Measurements from ENCODE around the gene PTPRC.
A peak's percentile ranks its signal among the peaks of the same experiment; 100 is the strongest.

Gene PTPRC

GRCh38 chr1:198713081-198713480 lies 74.2 kb downstream of the PTPRC start:
- H2BK120ac ChIP-seq (ENCODE audit: insufficient read depth, low read length, poor library complexity), result no peak overlapping the region
- H4K8ac ChIP-seq (ENCODE audit: low read depth, low read length), result no peak overlapping the region
- no peak overlapping the region for H4K91ac ChIP-seq (ENCODE audit: low read depth, low read length)
- no peak overlapping the region for H3K23ac ChIP-seq (ENCODE audit: low read length)
- no peak overlapping the region for H3K27ac ChIP-seq (ENCODE audit: low read depth, low read length)
- H3K18ac ChIP-seq (ENCODE audit: low read length), result no peak overlapping the region
- H3K9ac ChIP-seq (ENCODE audit: low read length), result no peak overlapping the region
- H3K14ac ChIP-seq (ENCODE audit: low read length), result no peak overlapping the region
- peak in 1 of 2 donors; percentile 36 for DNase-seq
- H3K4me2 ChIP-seq (ENCODE audit: low read length), result no peak overlapping the region
- H3K4me1 ChIP-seq (ENCODE audit: control insufficient read depth in 1 of 2, insufficient read depth in 2 of 2, low read length in 2 of 2), result no peaks in the 10 kb centered on the region
- H3K36me3 ChIP-seq (ENCODE audit: control insufficient read depth in 1 of 2, insufficient read depth in 2 of 2, low read length in 2 of 2), result no peaks in the 10 kb centered on the region
- no peak overlapping the region for H3K4ac ChIP-seq (ENCODE audit: low read depth, low read length)
- no peak overlapping the region for H2BK12ac ChIP-seq (ENCODE audit: low read length)
- H2AFZ ChIP-seq (ENCODE audit: insufficient read depth, low read length, poor library complexity), result no peak overlapping the region
- H3K79me2 ChIP-seq (ENCODE audit: control insufficient read depth, insufficient read depth, low read length, poor library complexity), result no peaks in the 10 kb centered on the region
- no peak overlapping the region for H2AK5ac ChIP-seq (ENCODE audit: low read length)
- H3K79me1 ChIP-seq (ENCODE audit: low read length), result no peaks in the 10 kb centered on the region
- H3K4me3 ChIP-seq (ENCODE audit: low read depth, low read length), result no peak overlapping the region
- no peak overlapping the region for H2BK5ac ChIP-seq (ENCODE audit: low read depth, low read length, poor library complexity)
- no peaks in the 10 kb centered on the region for H3K9me3 ChIP-seq (ENCODE audit: insufficient read depth, low read depth, low read length)
- no peaks in the 10 kb centered on the region for H3K27me3 ChIP-seq (ENCODE audit: insufficient read depth, low read length)
- no peak overlapping the region for H4K12ac ChIP-seq (ENCODE audit: low read depth, low read length)

DNA sequence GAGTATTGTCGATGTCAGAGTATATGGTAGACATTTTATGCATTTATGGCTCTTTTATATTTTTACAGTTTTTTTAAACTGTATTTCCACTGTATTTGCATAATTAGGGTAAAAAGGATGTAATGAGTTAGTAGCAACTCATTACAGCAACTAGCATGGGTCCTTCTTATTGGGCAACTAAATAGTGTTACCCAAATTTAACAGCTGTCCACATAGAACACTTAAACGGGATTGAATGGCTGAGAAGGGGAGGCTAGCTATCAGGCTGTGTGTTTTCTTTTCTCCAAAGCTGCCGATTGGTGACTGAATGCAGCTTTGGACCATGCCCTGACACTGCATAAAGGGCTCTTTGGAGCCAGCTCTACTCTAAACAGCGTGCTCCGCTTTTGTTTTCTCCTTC lies 75.4 kb downstream of the PTPRC start:
- H3K9ac ChIP-seq (ENCODE audit: low read length), result peak overlapping the region; percentile 33
- no peaks in the 10 kb centered on the region for H3K36me3 ChIP-seq (ENCODE audit: control insufficient read depth in 1 of 2, insufficient read depth in 2 of 2, low read length in 2 of 2)
- no CpG with 5 or more reads among the region's 5 CpGs for WGBS (ENCODE audit: extremely low coverage, insufficient coverage, insufficient read length)
- H4K12ac ChIP-seq (ENCODE audit: low read depth, low read length), result no peak overlapping the region
- no peak overlapping the region for H2AFZ ChIP-seq (ENCODE audit: insufficient read depth, low read length, poor library complexity)
- H3K4ac ChIP-seq (ENCODE audit: low read depth, low read length), result no peak overlapping the region
- H4K8ac ChIP-seq (ENCODE audit: low read depth, low read length), result no peak overlapping the region
- H3K79me1 ChIP-seq (ENCODE audit: low read length), result no peaks in the 10 kb centered on the region
- no peak overlapping the region for H2BK5ac ChIP-seq (ENCODE audit: low read depth, low read length, poor library complexity)
- H3K27me3 ChIP-seq (ENCODE audit: insufficient read depth, low read length), result no peaks in the 10 kb centered on the region
- DNase-seq, result no peak
- no peak overlapping the region for H3K4me3 ChIP-seq (ENCODE audit: low read depth, low read length)
- H3K27ac ChIP-seq (ENCODE audit: low read depth, low read length), result no peak overlapping the region
- no peak overlapping the region for H2BK120ac ChIP-seq (ENCODE audit: insufficient read depth, low read length, poor library complexity)
- H3K9me3 ChIP-seq (ENCODE audit: insufficient read depth, low read depth, low read length), result no peaks in the 10 kb centered on the region
- no peak overlapping the region for H3K14ac ChIP-seq (ENCODE audit: low read length)
- no peaks in the 10 kb centered on the region for H3K79me2 ChIP-seq (ENCODE audit: control insufficient read depth, insufficient read depth, low read length, poor library complexity)
- no peaks in the 10 kb centered on the region for H3K4me1 ChIP-seq (ENCODE audit: control insufficient read depth in 1 of 2, insufficient read depth in 2 of 2, low read length in 2 of 2)
- H3K23ac ChIP-seq (ENCODE audit: low read length), result no peak overlapping the region
- no peak overlapping the region for H3K4me2 ChIP-seq (ENCODE audit: low read length)
- no peak overlapping the region for H2AK5ac ChIP-seq (ENCODE audit: low read length)
- H4K91ac ChIP-seq (ENCODE audit: low read depth, low read length), result no peak overlapping the region
- H2BK12ac ChIP-seq (ENCODE audit: low read length), result no peak overlapping the region
- no peak overlapping the region for H3K18ac ChIP-seq (ENCODE audit: low read length)

DNA sequence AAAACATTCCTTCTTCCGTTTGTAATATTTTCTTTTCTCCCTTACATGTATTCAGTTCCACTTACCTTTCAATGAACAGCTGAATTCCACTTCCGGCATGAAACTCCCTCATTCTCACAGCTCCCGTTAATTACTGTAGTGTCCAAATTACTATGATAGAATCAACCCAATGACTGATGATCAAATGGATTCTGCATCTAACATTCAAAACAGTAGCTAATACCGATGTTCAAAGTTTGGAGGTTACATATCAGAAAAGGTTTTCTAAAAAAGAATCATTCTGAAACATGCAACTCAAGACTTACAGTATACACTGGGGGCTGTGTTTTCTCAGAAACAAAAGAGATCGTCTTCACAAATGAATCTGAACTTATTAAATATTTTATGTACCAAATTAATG lies 77.2 kb downstream of the PTPRC start:
- no CpG with 5 or more reads among the region's 5 CpGs for WGBS (ENCODE audit: extremely low coverage, insufficient coverage, insufficient read length)
- Histone ChIP-seq H2AK5ac (ENCODE audit: low read length) (no peak overlapping the region), H3K79me2 (ENCODE audit: control insufficient read depth, insufficient read depth, low read length, poor library complexity) (no peaks in the 10 kb centered on the region), H4K8ac (ENCODE audit: low read depth, low read length) (no peak overlapping the region), H3K36me3 (ENCODE audit: control insufficient read depth in 1 of 2, insufficient read depth in 2 of 2, low read length in 2 of 2) (no peaks in the 10 kb centered on the region), H4K12ac (ENCODE audit: low read depth, low read length) (no peak overlapping the region), H3K79me1 (ENCODE audit: low read length) (no peaks in the 10 kb centered on the region), H2BK5ac (ENCODE audit: low read depth, low read length, poor library complexity) (no peak overlapping the region), H3K9me3 (ENCODE audit: insufficient read depth, low read depth, low read length) (no peaks in the 10 kb centered on the region), H3K4me3 (ENCODE audit: low read depth, low read length) (no peak overlapping the region), H3K27ac (ENCODE audit: low read depth, low read length) (no peak overlapping the region), H3K23ac (ENCODE audit: low read length) (no peak overlapping the region), H3K18ac (ENCODE audit: low read length) (no peak overlapping the region), H3K9ac (ENCODE audit: low read length) (no peak overlapping the region), H2BK12ac (ENCODE audit: low read length) (no peak overlapping the region), H3K27me3 (ENCODE audit: insufficient read depth, low read length) (no peaks in the 10 kb centered on the region), H2AFZ (ENCODE audit: insufficient read depth, low read length, poor library complexity) (no peak overlapping the region), H2BK120ac (ENCODE audit: insufficient read depth, low read length, poor library complexity) (no peak overlapping the region), H3K4me1 (ENCODE audit: control insufficient read depth in 1 of 2, insufficient read depth in 2 of 2, low read length in 2 of 2) (no peaks in the 10 kb centered on the region), H3K4me2 (ENCODE audit: low read length) (no peak overlapping the region), H4K91ac (ENCODE audit: low read depth, low read length) (no peak overlapping the region), H3K4ac (ENCODE audit: low read depth, low read length) (no peak overlapping the region), H3K14ac (ENCODE audit: low read length) (no peak overlapping the region)
- no peak for DNase-seq

- H4K91ac ChIP-seq (ENCODE audit: low read depth, low read length), result no peak overlapping the region
- no peak overlapping the region for H3K9ac ChIP-seq (ENCODE audit: low read length)
- H3K27ac ChIP-seq (ENCODE audit: low read depth, low read length), result no peak overlapping the region
- H4K12ac ChIP-seq (ENCODE audit: low read depth, low read length), result no peak overlapping the region
- WGBS (ENCODE audit: extremely low coverage, insufficient coverage, insufficient read length), result no CpG with 5 or more reads among the region's 1 CpG
- no peaks in the 10 kb centered on the region for H3K79me2 ChIP-seq (ENCODE audit: control insufficient read depth, insufficient read depth, low read length, poor library complexity)
- H3K36me3 ChIP-seq (ENCODE audit: control insufficient read depth in 1 of 2, insufficient read depth in 2 of 2, low read length in 2 of 2), result no peaks in the 10 kb centered on the region
- DNase-seq, result no peak
- no peaks in the 10 kb centered on the region for H3K9me3 ChIP-seq (ENCODE audit: insufficient read depth, low read depth, low read length)
- H3K27me3 ChIP-seq (ENCODE audit: insufficient read depth, low read length), result no peaks in the 10 kb centered on the region
- H3K14ac ChIP-seq (ENCODE audit: low read length), result no peak overlapping the region
- no peak overlapping the region for H3K4me3 ChIP-seq (ENCODE audit: low read depth, low read length)
- no peaks in the 10 kb centered on the region for H3K4me1 ChIP-seq (ENCODE audit: control insufficient read depth in 1 of 2, insufficient read depth in 2 of 2, low read length in 2 of 2)
- no peaks in the 10 kb centered on the region for H3K79me1 ChIP-seq (ENCODE audit: low read length)
- H2AFZ ChIP-seq (ENCODE audit: insufficient read depth, low read length, poor library complexity), result no peak overlapping the region
- no peak overlapping the region for H2AK5ac ChIP-seq (ENCODE audit: low read length)
- H2BK120ac ChIP-seq (ENCODE audit: insufficient read depth, low read length, poor library complexity), result no peak overlapping the region
- no peak overlapping the region for H3K18ac ChIP-seq (ENCODE audit: low read length)
- no peak overlapping the region for H2BK12ac ChIP-seq (ENCODE audit: low read length)
- no peak overlapping the region for H4K8ac ChIP-seq (ENCODE audit: low read depth, low read length)
- no peak overlapping the region for H3K4me2 ChIP-seq (ENCODE audit: low read length)
- H3K4ac ChIP-seq (ENCODE audit: low read depth, low read length), result no peak overlapping the region
- no peak overlapping the region for H3K23ac ChIP-seq (ENCODE audit: low read length)
- H2BK5ac ChIP-seq (ENCODE audit: low read depth, low read length, poor library complexity), result no peak overlapping the region
Observed at GRCh38 chr1:198717510-198717909, 78.7 kb downstream of the PTPRC start.

- H3K79me1 ChIP-seq (ENCODE audit: low read length), result no peaks in the 10 kb centered on the region
- H4K8ac ChIP-seq (ENCODE audit: low read depth, low read length), result no peak overlapping the region
- H4K91ac ChIP-seq (ENCODE audit: low read depth, low read length), result no peak overlapping the region
- no peak overlapping the region for H2AFZ ChIP-seq (ENCODE audit: insufficient read depth, low read length, poor library complexity)
- H3K4me3 ChIP-seq (ENCODE audit: low read depth, low read length), result no peak overlapping the region
- H3K14ac ChIP-seq (ENCODE audit: low read length), result no peak overlapping the region
- H3K9ac ChIP-seq (ENCODE audit: low read length), result no peak overlapping the region
- H3K36me3 ChIP-seq (ENCODE audit: control insufficient read depth in 1 of 2, insufficient read depth in 2 of 2, low read length in 2 of 2), result no peaks in the 10 kb centered on the region
- no peak overlapping the region for H2BK12ac ChIP-seq (ENCODE audit: low read length)
- no peak overlapping the region for H2BK120ac ChIP-seq (ENCODE audit: insufficient read depth, low read length, poor library complexity)
- no peak overlapping the region for H2BK5ac ChIP-seq (ENCODE audit: low read depth, low read length, poor library complexity)
- H3K79me2 ChIP-seq (ENCODE audit: control insufficient read depth, insufficient read depth, low read length, poor library complexity), result no peaks in the 10 kb centered on the region
- no peaks in the 10 kb centered on the region for H3K27me3 ChIP-seq (ENCODE audit: insufficient read depth, low read length)
- no peak overlapping the region for H4K12ac ChIP-seq (ENCODE audit: low read depth, low read length)
- no peaks in the 10 kb centered on the region for H3K4me1 ChIP-seq (ENCODE audit: control insufficient read depth in 1 of 2, insufficient read depth in 2 of 2, low read length in 2 of 2)
- no peak for DNase-seq
- H3K4ac ChIP-seq (ENCODE audit: low read depth, low read length), result no peak overlapping the region
- no peak overlapping the region for H3K18ac ChIP-seq (ENCODE audit: low read length)
- H3K23ac ChIP-seq (ENCODE audit: low read length), result no peak overlapping the region
- H3K9me3 ChIP-seq (ENCODE audit: insufficient read depth, low read depth, low read length), result no peaks in the 10 kb centered on the region
- no peak overlapping the region for H3K4me2 ChIP-seq (ENCODE audit: low read length)
- no peak overlapping the region for H3K27ac ChIP-seq (ENCODE audit: low read depth, low read length)
- no peak overlapping the region for H2AK5ac ChIP-seq (ENCODE audit: low read length)
Observed at GRCh38 chr1:198723127-198723526, 84.3 kb downstream of the PTPRC start.
